ENCODE results near the gene MYO5C. TPM values are rescaled to one million over a fixed set of nuclear protein-coding genes. Genes with fewer than 3 reads are reported as not detected.
"Not testable (repeated sequence)": the region's sequence is repeated elsewhere in the genome, so short reads cannot be mapped to it uniquely, and the experiment has no call there.

Gene MYO5C
- total RNA-seq, 1 donor from 2014 or later, result 16.9 TPM

DNA sequence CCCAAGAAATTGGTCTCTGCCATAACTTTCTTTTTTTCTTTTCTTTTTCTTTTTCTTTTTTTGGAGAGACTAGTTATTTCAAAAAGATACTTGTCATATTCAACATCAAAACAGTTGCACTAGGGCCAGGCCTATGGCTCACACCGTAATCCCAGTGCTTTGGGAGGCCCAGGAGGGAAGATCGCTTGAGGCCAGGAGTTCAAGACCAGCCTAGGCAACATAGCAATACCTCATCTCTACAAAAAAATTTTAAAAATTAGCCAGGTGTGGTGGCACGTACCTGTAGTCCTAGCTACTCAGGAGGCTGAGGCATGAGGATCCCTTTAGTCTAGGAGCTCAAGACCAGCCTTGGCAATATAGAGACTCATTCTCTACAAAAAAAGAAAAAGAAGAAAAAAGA is 55.4 kb downstream of the MYO5C start:
- H3K4me3 ChIP-seq (ENCODE audit: low read depth, low read length), result no peak overlapping the region
- no peak for DNase-seq (ENCODE audit: low read depth)
- TF ChIP-seq CTCF (conservative IDR thresholded peaks at IDR 0.05; ENCODE audit: low read depth, low read length), result no peak

DNA sequence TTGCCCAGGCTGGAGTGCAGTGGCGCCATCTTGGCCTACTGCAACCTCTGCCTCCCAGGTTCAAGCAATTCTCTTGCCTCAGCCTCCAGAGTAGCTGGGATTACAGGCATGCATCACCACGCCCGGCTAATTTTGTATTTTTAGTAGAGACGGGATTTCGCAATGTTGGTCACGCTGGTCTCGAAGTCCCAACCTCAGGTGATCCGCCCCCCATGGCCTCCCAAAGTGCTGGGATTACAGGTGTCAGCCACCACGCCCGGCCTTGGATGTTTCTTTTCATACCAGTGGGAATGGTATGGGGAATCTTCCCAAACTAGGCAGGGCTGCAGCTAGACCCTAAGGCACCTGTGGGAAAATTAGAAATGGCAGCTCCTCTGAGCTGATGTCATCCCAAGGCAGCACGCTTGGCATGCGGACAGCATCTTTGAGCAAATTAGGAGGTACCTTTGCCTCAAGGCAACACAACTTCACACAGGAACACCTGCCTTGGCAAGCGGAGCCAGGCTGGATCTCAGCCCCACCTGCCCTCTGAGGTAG is 56.5 kb downstream of the MYO5C start:
- not testable (repeated sequence) for DNase-seq (ENCODE audit: low read depth); H3K4me3 ChIP-seq (ENCODE audit: low read depth, low read length)

DNA sequence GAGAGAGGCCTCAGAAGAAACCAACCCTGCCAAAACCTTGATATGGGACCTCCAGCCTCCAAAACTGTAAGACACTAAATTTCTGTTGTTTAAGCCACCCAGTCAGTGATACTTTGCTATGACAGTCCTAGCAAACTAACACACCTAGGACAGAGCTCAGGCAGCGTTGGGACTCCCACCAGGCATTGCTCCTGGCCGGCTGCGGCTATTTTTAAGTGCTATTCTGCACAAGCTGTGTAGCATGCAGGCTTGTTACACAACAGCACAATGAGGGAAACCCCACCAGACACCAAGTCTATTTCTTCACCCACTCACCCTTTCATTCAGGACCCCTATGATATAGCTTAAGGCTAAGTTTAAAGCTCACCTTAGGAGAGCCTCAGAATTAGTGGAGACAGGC is 57.5 kb downstream of the MYO5C start:
- TF ChIP-seq CTCF (conservative IDR thresholded peaks at IDR 0.05; ENCODE audit: low read depth, low read length), result no peak
- H3K4me3 ChIP-seq (ENCODE audit: low read depth, low read length), result no peak overlapping the region
- DNase-seq (ENCODE audit: low read depth), result no peak

DNA sequence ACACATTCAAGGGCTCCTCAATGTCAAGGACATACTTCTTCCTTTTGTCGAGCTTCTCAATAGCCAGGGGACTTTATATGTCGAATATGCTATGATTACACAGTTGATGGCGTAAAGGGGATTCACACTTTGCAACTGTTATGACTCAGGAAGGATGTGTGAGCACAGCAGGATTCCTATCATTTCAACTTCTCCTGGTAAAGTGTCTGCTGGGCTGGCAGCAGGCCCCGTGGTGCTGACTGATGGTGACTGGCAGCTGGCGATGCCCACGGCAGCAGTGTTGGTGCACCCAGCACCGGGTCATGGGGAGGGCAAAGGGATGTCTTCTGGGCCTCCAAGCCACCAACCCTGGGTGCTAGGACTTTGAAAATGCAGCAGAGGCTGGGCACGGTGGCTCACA is 59.6 kb downstream of the MYO5C start:
- no peak for DNase-seq (ENCODE audit: low read depth)

DNA sequence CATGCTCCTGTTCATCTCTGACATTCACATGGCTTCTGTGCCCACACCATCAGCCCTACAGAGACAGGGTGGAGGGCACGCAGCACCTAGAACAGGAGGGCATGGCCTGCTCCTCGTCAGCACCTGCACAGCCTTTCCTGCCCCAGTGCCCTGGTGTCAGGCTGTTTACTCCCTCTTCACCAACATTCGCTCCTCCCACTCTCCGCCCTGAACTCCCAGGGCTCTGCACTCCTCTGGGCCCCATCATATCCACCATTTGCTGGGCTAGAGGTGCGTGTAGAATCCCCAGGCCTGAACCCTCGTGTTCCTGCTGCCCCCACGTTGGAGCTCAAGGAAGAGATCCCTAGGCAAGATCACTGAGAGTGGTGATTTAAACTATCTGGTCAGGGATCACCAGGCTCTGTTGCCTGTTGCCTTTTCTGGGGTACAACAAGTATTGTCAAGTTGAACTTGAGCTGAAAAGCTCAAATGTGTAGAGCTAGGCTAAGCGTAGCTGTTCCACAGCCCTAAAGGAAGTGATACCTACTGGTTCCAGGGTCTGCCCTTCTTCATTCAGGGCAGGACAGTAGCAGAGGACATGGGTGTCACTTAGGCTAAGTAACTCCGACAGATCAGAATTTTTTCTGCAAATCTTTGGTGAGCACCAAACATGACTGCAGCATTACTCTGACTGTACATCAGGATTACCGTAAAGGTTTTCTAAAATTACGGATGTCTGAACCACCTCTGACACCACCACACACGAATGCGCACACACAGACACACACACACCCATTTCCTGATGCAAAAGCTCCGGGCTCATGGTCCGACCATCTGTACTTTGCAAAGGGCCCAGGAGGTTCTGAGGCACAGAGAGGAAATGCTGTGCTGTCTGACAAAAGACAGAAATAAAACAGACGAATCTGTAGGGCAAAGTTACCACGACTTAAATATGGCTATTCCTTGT is 60.7 kb downstream of the MYO5C start:
- no peak overlapping the region for H3K4me3 ChIP-seq (ENCODE audit: low read depth, low read length)
- TF ChIP-seq CTCF (conservative IDR thresholded peaks at IDR 0.05; ENCODE audit: low read depth, low read length), result no peak
- DNase-seq (ENCODE audit: low read depth), result no peak

More for the DNA sequence above, 59.6 kb downstream of the MYO5C start:
- no peak for TF ChIP-seq CTCF (conservative IDR thresholded peaks at IDR 0.05; ENCODE audit: low read depth, low read length)
- no peak overlapping the region for H3K4me3 ChIP-seq (ENCODE audit: low read depth, low read length)

DNA sequence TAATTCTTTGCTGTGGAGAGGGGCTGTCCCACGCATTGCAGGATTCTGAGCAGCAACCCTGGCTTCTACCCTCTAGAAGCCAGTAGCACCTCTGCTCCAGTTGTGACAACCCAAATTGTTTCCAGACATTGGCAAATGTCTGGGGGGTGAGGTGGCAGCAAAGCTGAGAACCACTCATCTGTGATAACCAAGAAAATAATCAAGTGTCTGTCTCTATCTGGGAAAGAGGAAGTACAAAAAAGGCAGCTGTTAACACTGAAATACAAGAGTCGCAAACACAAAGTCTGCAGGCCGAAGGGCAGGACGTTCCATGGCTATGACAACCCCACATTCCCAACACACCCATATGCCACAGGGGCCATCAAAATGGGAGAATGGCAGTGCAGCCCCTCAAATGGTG is 62.2 kb downstream of the MYO5C start:
- no peak overlapping the region for H3K4me3 ChIP-seq (ENCODE audit: low read depth, low read length)
- no peak for TF ChIP-seq CTCF (conservative IDR thresholded peaks at IDR 0.05; ENCODE audit: low read depth, low read length)
- DNase-seq (ENCODE audit: low read depth), result no peak

DNA sequence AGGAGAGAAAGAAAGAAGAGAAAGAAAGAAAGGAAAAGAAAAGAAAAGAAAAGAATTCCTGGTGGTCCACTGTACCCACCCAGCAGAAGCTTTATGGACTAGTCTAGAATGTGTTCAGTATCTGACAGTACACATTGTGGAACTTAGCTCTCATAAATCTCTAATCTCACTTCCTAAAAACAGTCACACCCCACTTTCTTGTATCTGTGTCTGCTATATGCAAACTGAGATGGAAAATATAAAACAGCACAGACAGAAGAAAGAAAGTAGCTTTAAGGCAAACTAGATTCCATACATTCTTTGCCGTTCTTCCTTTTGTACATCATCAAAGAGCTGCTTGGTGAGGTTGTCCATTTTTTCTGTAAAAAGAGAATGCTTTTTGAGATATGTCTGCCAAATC is 63.3 kb downstream of the MYO5C start:
- no peak for TF ChIP-seq CTCF (conservative IDR thresholded peaks at IDR 0.05; ENCODE audit: low read depth, low read length)
- H3K4me3 ChIP-seq (ENCODE audit: low read depth, low read length), result no peak overlapping the region
- DNase-seq (ENCODE audit: low read depth), result no peak
